Prostate gland (tissue), 2 donors: ENCODE results near the gene PPY. TPM values are rescaled to one million over a fixed set of nuclear protein-coding genes. Genes with fewer than 3 reads are reported as not detected.

Experiments used
- DNase-seq: peaks from one replicate; pipeline ENCODE4 v3.0.0-alpha.2; 2019; ENCODE audit warnings: low spot score
- H3K27ac ChIP-seq, 2 donors: fragments of 200-600 bp; sonication (generic); 2 replicates each; pipeline ENCODE4 v1.5.1; 2017 to 2019
- H3K27me3 ChIP-seq: fragments of 200-600 bp; sonication (generic); replicated peaks from 2 replicates; pipeline ENCODE4 v1.5.1; 2019; ENCODE audit not compliant: insufficient read depth
- H3K36me3 ChIP-seq, 2 donors: fragments of 200-600 bp; sonication (generic); 1 replicate in 1 of 2; 2 replicates in 1 of 2; pipeline versions ENCODE4 v1.5.1 to v1.8.1; 2017 to 2019
- H3K4me1 ChIP-seq: fragments of 200-600 bp; sonication (generic); replicated peaks from 2 replicates; pipeline ENCODE4 v1.5.1; 2019
- H3K4me3 ChIP-seq, 2 donors: fragments of 200-600 bp; sonication (generic); 2 replicates each; pipeline ENCODE4 v1.5.1; 2017 to 2019
- H3K9me3 ChIP-seq: fragments of 200-600 bp; sonication (generic); 2 replicates; pipeline ENCODE4 v1.5.1; 2017
- CTCF ChIP-seq, 4 experiments: fragments of 200-600 bp in 2 of 4; fragments of 450-650 bp in 2 of 4; sonication (generic) in 2 of 4; IDR thresholded peaks; 1 replicate in 3 of 4; 2 replicates in 1 of 4; pipeline ENCODE4 v1.5.1; 2016 to 2019; ENCODE audit warnings: antibody characterized with exemption in 4 of 4, mild to moderate bottlenecking in 2 of 4, moderate library complexity in 2 of 4
- POLR2A ChIP-seq: fragments of 450-650 bp; IDR thresholded peaks from one replicate; pipeline ENCODE4 v1.6.1; 2016; ENCODE audit warnings: antibody characterized with exemption, mild to moderate bottlenecking
- POLR2AphosphoS5 ChIP-seq: sonication (generic); formaldehyde crosslinking; IDR thresholded peaks from one replicate; pipeline ENCODE4 v1.6.1; 2017; ENCODE audit warnings: antibody characterized with exemption
- WGBS: methylation state at CpG from one replicate; pipeline ENCODE4 v1.1.5; 2018; 5-methylcytosine and 5-hydroxymethylcytosine counted together
- intact Hi-C: fragments of 100-400 bp; cut with DNase I; formaldehyde crosslinking; loops from one replicate; pipeline ENCODE4 v1.14.2; 2022
- total RNA-seq, 2 donors: library from RNA; depleted of rRNA; stranded (reverse); fragments of >200 nt; gene quantifications; one replicate each; pipeline ENCODE4 v1.1.0, GENCODE V29; 2016

The PPY gene
- total RNA-seq, 2 donors from 2014 or later: not detected

- Histone ChIP-seq H3K27me3 (no peaks in the 10 kb centered on the region), H3K27ac (no peak overlapping the region), H3K4me3 (no peak overlapping the region), H3K4me1 (no peaks in the 10 kb centered on the region), H3K9me3 (no peaks in the 10 kb centered on the region), H3K36me3 (no peaks in the 10 kb centered on the region)
- TF ChIP-seq CTCF (IDR thresholded peaks at IDR 0.05): no peak
- TF ChIP-seq POLR2A: no peak
- TF ChIP-seq POLR2AphosphoS5: no peak
- 96% methylated on average over 3 of the region's 3 CpGs for WGBS
- no peak for DNase-seq
- intact Hi-C loops: no loop called here
These were observed 5.8 kb downstream of the PPY start for GRCh38 chr17:43936434-43936833.

GRCh38 chr17:43935926-43936261, 6.4 kb downstream of the PPY start:
- no peak for TF ChIP-seq CTCF (IDR thresholded peaks at IDR 0.05)
- TF ChIP-seq POLR2AphosphoS5: no peak
- no peak for TF ChIP-seq POLR2A
- intact Hi-C loops: no loop called here
- no peak overlapping the region for H3K4me3 ChIP-seq
- H3K9me3 ChIP-seq: no peaks in the 10 kb centered on the region
- no peaks in the 10 kb centered on the region for H3K27me3 ChIP-seq
- no peak overlapping the region for H3K27ac ChIP-seq
- no peaks in the 10 kb centered on the region for H3K36me3 ChIP-seq
- no peaks in the 10 kb centered on the region for H3K4me1 ChIP-seq
- DNase-seq: no peak
- 85% methylated on average over 6 of the region's 6 CpGs for WGBS

GRCh38 chr17:43935204-43935925, 6.9 kb downstream of the PPY start:
- Histone ChIP-seq H3K27me3 (no peaks in the 10 kb centered on the region), H3K9me3 (no peaks in the 10 kb centered on the region), H3K27ac (no peak overlapping the region), H3K36me3 (no peaks in the 10 kb centered on the region), H3K4me1 (no peaks in the 10 kb centered on the region), H3K4me3 (no peak overlapping the region)
- DNase-seq: no peak
- intact Hi-C loops: no loop called here
- 87% methylated on average over 5 of the region's 5 CpGs for WGBS
- no peak for TF ChIP-seq POLR2A
- no peak for TF ChIP-seq POLR2AphosphoS5
- no peak for TF ChIP-seq CTCF (IDR thresholded peaks at IDR 0.05)

- TF ChIP-seq POLR2A (no peak), CTCF (IDR thresholded peaks at IDR 0.05) (no peak), POLR2AphosphoS5 (no peak)
- H3K4me3 ChIP-seq: no peak overlapping the region
These were observed 9.4 kb downstream of the PPY start for GRCh38 chr17:43932923-43933322.

GRCh38 chr17:43932357-43932756, 9.9 kb downstream of the PPY start:
- no peak overlapping the region for H3K27ac ChIP-seq
- H3K9me3 ChIP-seq: no peaks in the 10 kb centered on the region
- TF ChIP-seq CTCF (IDR thresholded peaks at IDR 0.05) (no peak), POLR2AphosphoS5 (no peak), POLR2A (no peak)
- DNase-seq: no peak
- intact Hi-C loops: no loop called here
- no peak overlapping the region for H3K4me3 ChIP-seq
- H3K36me3 ChIP-seq: no peaks in the 10 kb centered on the region
- no peaks in the 10 kb centered on the region for H3K27me3 ChIP-seq
- 84% methylated on average over 10 of the region's 10 CpGs for WGBS
- no peaks in the 10 kb centered on the region for H3K4me1 ChIP-seq

More at GRCh38 chr17:43932923-43933322, 9.4 kb downstream of the PPY start:
- WGBS: 95% methylated on average over 4 of the region's 4 CpGs
- intact Hi-C loops: no loop called here
- Histone ChIP-seq H3K27me3 (no peaks in the 10 kb centered on the region), H3K9me3 (no peaks in the 10 kb centered on the region), H3K27ac (no peak overlapping the region), H3K4me1 (no peaks in the 10 kb centered on the region), H3K36me3 (no peaks in the 10 kb centered on the region)
- no peak for DNase-seq
